Ishikawa (cell line): Measurements from ENCODE around the gene MTCH2.

Source experiments
- CEBPB ChIP-seq: IDR thresholded peaks from 2 replicates; pipeline ENCODE4 v1.6.1; 2012
- CREB1 ChIP-seq: IDR thresholded peaks from 2 replicates; pipeline ENCODE4 v1.6.1; 2012; ENCODE audit warnings: low read depth
- EGR1 ChIP-seq: IDR thresholded peaks from 2 replicates; pipeline ENCODE4 v1.6.1; 2012
- EP300 ChIP-seq: IDR thresholded peaks from 2 replicates; pipeline ENCODE4 v1.6.1; 2012; ENCODE audit warnings: borderline replicate concordance
- FOXM1 ChIP-seq: IDR thresholded peaks from 2 replicates; pipeline ENCODE4 v1.6.1; 2012; ENCODE audit warnings: low read depth, borderline replicate concordance
- MAX ChIP-seq: IDR thresholded peaks from 2 replicates; pipeline ENCODE4 v1.6.1; 2012
- NFIC ChIP-seq: IDR thresholded peaks from 2 replicates; pipeline ENCODE4 v1.6.1; 2012
- RAD21 ChIP-seq: IDR thresholded peaks from 2 replicates; pipeline ENCODE4 v1.6.1; 2012; ENCODE audit warnings: low read depth
- REST ChIP-seq: IDR thresholded peaks from 2 replicates; pipeline ENCODE4 v1.6.1; 2012; ENCODE audit warnings: low read depth, mild to moderate bottlenecking
- TAF1 ChIP-seq: IDR thresholded peaks from 2 replicates; pipeline ENCODE4 v1.6.1; 2012; ENCODE audit warnings: low read depth, mild to moderate bottlenecking
- TCF12 ChIP-seq: IDR thresholded peaks from 2 replicates; pipeline ENCODE4 v1.6.1; 2012; ENCODE audit warnings: low read depth
- TEAD4 ChIP-seq: IDR thresholded peaks from 2 replicates; pipeline ENCODE4 v1.6.1; 2012
- USF1 ChIP-seq: IDR thresholded peaks from 2 replicates; pipeline ENCODE4 v1.6.1; 2012
- YY1 ChIP-seq: IDR thresholded peaks from 2 replicates; pipeline ENCODE4 v1.6.1; 2012; ENCODE audit warnings: low read depth
- ZBTB7A ChIP-seq: IDR thresholded peaks from 2 replicates; pipeline ENCODE4 v1.6.1; 2012; ENCODE audit warnings: low read depth

Gene MTCH2

DNA sequence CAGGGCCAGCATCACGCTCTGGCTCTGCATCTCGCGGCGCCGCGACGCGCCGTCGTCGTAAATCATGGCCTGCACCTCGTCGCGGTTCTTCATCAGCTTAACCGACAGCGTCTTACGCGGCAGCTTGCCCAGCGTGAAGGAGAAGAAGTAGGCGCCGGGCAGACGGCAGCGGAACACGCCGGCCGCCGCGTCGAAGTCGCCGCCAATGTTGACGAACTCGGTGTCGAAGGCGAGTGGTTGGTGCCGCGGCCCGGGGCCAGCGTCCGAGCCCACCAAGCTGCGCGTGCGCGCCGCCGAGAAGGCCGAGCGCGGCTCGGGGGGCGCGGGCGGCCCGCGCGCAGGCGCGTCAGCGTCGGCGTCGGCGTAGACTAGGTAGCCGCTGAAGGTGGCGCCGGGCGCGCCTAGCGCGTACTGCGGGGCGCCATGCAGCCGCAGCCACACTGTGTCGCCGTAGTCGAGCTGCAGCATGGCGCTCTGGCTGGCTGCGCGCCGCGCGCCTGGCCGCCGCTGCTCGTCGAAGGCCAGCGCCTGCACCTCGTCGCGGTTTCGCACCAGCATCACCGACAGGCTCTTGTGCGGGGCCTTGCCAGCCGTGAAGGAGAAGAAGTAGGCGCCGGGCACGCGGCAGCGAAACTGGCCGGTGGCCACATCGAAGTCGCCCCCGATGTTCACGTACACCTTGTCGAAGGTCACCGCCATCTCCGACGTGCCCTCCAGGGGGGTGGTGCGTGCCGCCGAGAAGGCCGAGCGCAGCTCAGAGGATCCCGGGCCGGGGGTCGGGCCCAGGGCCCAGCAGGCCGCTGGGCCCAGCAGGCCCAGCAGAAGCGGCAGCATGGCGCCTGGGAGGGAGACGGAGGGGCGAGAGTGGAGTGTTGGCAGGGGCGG is 52.1 kb downstream of the MTCH2 start:
- TF ChIP-seq RAD21 (no peak), NFIC (no peak)

DNA sequence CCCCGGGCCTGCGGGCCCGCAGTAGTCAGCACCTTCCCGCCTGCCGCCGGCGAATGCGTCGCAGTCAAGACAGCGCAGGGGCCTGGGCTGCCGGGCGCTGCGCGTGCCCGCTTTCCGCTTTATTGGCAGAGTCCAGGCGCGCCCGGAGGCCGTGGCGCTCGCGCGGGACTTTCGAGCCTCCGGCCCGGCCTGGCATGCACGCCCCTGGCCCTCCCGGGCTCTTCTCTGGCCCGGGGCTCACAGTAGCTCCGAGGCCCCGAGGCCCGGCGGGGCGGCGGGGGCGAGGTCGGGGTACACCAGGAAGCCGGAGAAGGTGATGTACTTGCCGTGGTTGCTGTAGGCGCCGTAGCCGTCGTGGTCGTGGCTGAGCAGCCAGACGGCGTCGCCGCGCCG is 52.8 kb downstream of the MTCH2 start:
- TF ChIP-seq CREB1 (no peak), FOXM1 (no peak), TEAD4 (no peak), USF1 (no peak), NFIC (no peak), ZBTB7A (no peak), MAX (no peak), TAF1 (no peak), CEBPB (no peak), TCF12 (no peak), EGR1 (no peak), RAD21 (no peak), YY1 (no peak), EP300 (no peak), REST (no peak)

GRCh38 chr11:47589118-47589517 is 53.2 kb downstream of the MTCH2 start:
- no peak for TF ChIP-seq REST
- no peak for TF ChIP-seq USF1
- TF ChIP-seq ZBTB7A: no peak
- TF ChIP-seq CREB1: no peak
- no peak for TF ChIP-seq MAX
- no peak for TF ChIP-seq YY1

DNA sequence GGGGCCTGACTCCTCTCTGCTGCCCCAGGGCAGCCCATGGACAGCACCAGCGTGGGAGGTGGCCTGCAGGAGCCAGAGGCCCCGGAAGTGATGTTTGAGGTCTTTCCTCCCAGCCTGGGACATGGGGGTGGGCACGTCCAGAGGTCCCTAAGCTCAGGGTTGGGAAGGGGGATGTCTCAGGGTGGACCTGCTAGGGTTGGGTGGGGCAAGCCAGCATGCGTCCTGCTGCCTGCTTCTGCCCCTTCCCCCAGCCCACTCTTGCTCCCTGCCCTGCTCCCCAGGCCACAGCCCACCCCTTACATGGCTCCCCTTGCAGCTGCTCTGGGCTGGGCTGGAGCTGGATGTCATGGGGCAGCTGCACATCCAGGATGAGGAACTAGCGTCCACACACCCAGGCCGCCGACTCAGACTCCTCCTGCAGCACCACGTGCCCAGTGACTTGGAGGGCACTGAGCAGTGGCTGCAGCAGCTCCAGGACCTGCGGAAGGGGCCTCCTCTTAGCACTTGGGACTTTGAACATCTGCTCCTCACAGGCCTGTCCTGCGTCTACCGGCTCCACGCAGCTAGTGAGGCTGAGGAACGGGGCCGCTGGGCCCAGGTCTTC is 54.5 kb downstream of the MTCH2 start:
- TF ChIP-seq REST (no peak), FOXM1 (no peak), ZBTB7A (no peak), TAF1 (no peak), YY1 (no peak), MAX (no peak), EP300 (no peak), CEBPB (no peak), TEAD4 (no peak), TCF12 (no peak), EGR1 (no peak), USF1 (no peak), CREB1 (no peak), RAD21 (no peak), NFIC (no peak)
